GM10266 (cell line): ENCODE data around the gene RNU6-8.

Experiments
- DNase-seq: peaks from one replicate; pipeline ENCODE4 v3.0.0; 2012; ENCODE audit errors: extremely low spot score
- TF ChIP-seq, protein P1 (sequence below): IDR thresholded peaks from 2 replicates; pipeline ENCODE4 v1.5.1; 2012; ENCODE audit warnings: mild to moderate bottlenecking, low read depth; ENCODE audit not compliant: control insufficient read depth, insufficient read depth; ENCODE audit errors: missing control alignments

The RNU6-8 gene

DNA sequence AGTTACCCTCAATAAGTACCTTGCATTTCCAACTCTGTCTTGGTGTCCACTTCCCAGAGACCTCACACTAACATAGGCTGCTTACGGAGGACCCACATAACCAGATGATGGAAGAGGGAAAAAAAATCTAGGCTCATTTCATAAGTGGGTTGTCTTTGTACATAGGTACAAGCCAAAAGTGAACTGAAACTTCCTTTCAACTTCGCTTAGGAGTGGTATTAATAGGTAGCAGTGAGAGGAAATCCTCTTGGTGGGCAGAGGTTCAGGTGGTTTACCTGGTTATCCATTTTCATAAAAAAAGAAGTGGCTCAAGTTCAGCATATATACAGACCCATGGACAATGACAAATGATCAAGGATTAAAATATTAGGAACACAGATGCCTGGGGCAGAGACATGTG is 37.0 kb downstream of the RNU6-8 start:
- TF ChIP-seq, protein P1, sequence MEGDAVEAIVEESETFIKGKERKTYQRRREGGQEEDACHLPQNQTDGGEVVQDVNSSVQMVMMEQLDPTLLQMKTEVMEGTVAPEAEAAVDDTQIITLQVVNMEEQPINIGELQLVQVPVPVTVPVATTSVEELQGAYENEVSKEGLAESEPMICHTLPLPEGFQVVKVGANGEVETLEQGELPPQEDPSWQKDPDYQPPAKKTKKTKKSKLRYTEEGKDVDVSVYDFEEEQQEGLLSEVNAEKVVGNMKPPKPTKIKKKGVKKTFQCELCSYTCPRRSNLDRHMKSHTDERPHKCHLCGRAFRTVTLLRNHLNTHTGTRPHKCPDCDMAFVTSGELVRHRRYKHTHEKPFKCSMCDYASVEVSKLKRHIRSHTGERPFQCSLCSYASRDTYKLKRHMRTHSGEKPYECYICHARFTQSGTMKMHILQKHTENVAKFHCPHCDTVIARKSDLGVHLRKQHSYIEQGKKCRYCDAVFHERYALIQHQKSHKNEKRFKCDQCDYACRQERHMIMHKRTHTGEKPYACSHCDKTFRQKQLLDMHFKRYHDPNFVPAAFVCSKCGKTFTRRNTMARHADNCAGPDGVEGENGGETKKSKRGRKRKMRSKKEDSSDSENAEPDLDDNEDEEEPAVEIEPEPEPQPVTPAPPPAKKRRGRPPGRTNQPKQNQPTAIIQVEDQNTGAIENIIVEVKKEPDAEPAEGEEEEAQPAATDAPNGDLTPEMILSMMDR: no peak
- no peak for DNase-seq
